DMS 273 treated with DMSO at 0.1 percent for 48 hours (cell line): ENCODE data around the gene SLC6A8.
A peak's percentile ranks its signal among the peaks of the same experiment; 100 is the strongest.

Experiments used
- DNase-seq: peaks from one replicate; lab custom pipeline; 2025; lab: John Stamatoyannopoulos, UW

SLC6A8 gene

GRCh38 chrX:153648358-153649177 is 39.2 kb upstream of the SLC6A8 start:
- DNase-seq = no peak

- no peak for DNase-seq
Observed at GRCh38 chrX:153649178-153649914, 38.4 kb upstream of the SLC6A8 start.

- no peak for DNase-seq
Observed at GRCh38 chrX:153649915-153650782, 37.6 kb upstream of the SLC6A8 start.

- DNase-seq = no peak
Observed at GRCh38 chrX:153650959-153651358, 36.8 kb upstream of the SLC6A8 start.

- DNase-seq = no peak
Observed at GRCh38 chrX:153651540-153652079, 36.1 kb upstream of the SLC6A8 start.

GRCh38 chrX:153653556-153653955 is 34.2 kb upstream of the SLC6A8 start:
- no peak for DNase-seq

GRCh38 chrX:153657161-153657560 is 30.6 kb upstream of the SLC6A8 start:
- no peak for DNase-seq

GRCh38 chrX:153659268-153659667 is 28.5 kb upstream of the SLC6A8 start:
- no peak for DNase-seq

GRCh38 chrX:153662266-153662665 is 25.5 kb upstream of the SLC6A8 start:
- DNase-seq = no peak

GRCh38 chrX:153665726-153666306 is 21.9 kb upstream of the SLC6A8 start:
- no peak for DNase-seq

- DNase-seq = no peak
Observed at GRCh38 chrX:153667281-153667955, 20.3 kb upstream of the SLC6A8 start.

GRCh38 chrX:153667956-153668396 is 19.8 kb upstream of the SLC6A8 start:
- DNase-seq = peak; percentile 60

GRCh38 chrX:153668423-153669173 is 19.1 kb upstream of the SLC6A8 start:
- DNase-seq = no peak

GRCh38 chrX:153669174-153669890 is 18.4 kb upstream of the SLC6A8 start:
- DNase-seq = no peak

GRCh38 chrX:153669901-153670731 is 17.6 kb upstream of the SLC6A8 start:
- DNase-seq = no peak

- DNase-seq = no peak
Observed at GRCh38 chrX:153670748-153671588, 16.8 kb upstream of the SLC6A8 start.

GRCh38 chrX:153671589-153672530 is 15.9 kb upstream of the SLC6A8 start:
- no peak for DNase-seq
